ENCODE measurements around the gene YAF2. TPM values are rescaled to one million over a fixed set of nuclear protein-coding genes. Genes with fewer than 3 reads are reported as not detected.
"Not testable (repeated sequence)": the region's sequence is repeated elsewhere in the genome, so short reads cannot be mapped to it uniquely, and the experiment has no call there.

Gene YAF2
- total RNA-seq, 2 donors from 2014 or later = 18.4 to 24.4 TPM

- intact Hi-C loops (cut with DNase I) = no loop called here
- no peak overlapping the region for H3K4me3 ChIP-seq
- DNase-seq = no peak
- no peak overlapping the region for H3K27ac ChIP-seq
- no peaks in the 10 kb centered on the region for H3K9me3 ChIP-seq
- no peak overlapping the region for H3K9ac ChIP-seq (ENCODE audit: low read depth in 2 of 2, low read length in 2 of 2)
- no peaks in the 10 kb centered on the region for H3K27me3 ChIP-seq
- no peaks in the 10 kb centered on the region for H3K4me1 ChIP-seq
- no peaks in the 10 kb centered on the region for H3K36me3 ChIP-seq
- TF ChIP-seq, protein P1, sequence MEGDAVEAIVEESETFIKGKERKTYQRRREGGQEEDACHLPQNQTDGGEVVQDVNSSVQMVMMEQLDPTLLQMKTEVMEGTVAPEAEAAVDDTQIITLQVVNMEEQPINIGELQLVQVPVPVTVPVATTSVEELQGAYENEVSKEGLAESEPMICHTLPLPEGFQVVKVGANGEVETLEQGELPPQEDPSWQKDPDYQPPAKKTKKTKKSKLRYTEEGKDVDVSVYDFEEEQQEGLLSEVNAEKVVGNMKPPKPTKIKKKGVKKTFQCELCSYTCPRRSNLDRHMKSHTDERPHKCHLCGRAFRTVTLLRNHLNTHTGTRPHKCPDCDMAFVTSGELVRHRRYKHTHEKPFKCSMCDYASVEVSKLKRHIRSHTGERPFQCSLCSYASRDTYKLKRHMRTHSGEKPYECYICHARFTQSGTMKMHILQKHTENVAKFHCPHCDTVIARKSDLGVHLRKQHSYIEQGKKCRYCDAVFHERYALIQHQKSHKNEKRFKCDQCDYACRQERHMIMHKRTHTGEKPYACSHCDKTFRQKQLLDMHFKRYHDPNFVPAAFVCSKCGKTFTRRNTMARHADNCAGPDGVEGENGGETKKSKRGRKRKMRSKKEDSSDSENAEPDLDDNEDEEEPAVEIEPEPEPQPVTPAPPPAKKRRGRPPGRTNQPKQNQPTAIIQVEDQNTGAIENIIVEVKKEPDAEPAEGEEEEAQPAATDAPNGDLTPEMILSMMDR (IDR thresholded peaks at IDR 0.05) = no peak
These were observed 15.3 kb downstream of the YAF2 start for GRCh38 chr12:42222724-42223123.

- Histone ChIP-seq H3K27ac (no peak overlapping the region), H3K9me3 (no peaks in the 10 kb centered on the region), H3K36me3 (no peaks in the 10 kb centered on the region), H3K4me1 (no peaks in the 10 kb centered on the region), H3K27me3 (no peaks in the 10 kb centered on the region), H3K9ac (ENCODE audit: low read depth in 2 of 2, low read length in 2 of 2) (no peak overlapping the region), H3K4me3 (no peak overlapping the region)
- intact Hi-C loops (cut with DNase I) = no loop called here
- no peak for DNase-seq
- TF ChIP-seq, protein P1 (IDR thresholded peaks at IDR 0.05) = no peak
These were observed 16.3 kb downstream of the YAF2 start for GRCh38 chr12:42221726-42222125.

DNA sequence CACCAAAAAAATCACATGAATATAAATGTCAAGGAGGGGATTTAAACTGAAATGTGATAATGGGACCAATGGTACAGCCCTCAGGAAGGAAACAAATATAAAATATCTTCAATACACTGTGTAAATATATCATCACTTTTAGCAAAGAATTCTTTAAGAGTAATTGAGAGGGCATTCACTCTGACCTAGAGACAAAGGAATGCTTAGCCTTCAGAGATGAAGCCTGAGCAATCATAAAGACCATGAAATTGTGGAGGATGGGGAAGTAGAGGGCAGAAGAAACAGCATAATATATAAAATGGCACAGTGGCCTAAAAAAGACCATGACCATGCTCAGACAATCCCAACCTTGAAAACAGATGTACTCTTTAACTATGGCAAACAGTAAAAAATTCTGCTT is 20.4 kb downstream of the YAF2 start:
- no peaks in the 10 kb centered on the region for H3K9me3 ChIP-seq
- no peak overlapping the region for H3K9ac ChIP-seq (ENCODE audit: low read depth in 2 of 2, low read length in 2 of 2)
- no peak overlapping the region for H3K27ac ChIP-seq
- intact Hi-C loops (cut with DNase I) = no loop called here
- no peaks in the 10 kb centered on the region for H3K4me1 ChIP-seq
- no peaks in the 10 kb centered on the region for H3K27me3 ChIP-seq
- no peaks in the 10 kb centered on the region for H3K36me3 ChIP-seq
- TF ChIP-seq, protein P1 (IDR thresholded peaks at IDR 0.05) = no peak
- H3K4me3 ChIP-seq = no peak overlapping the region
- no peak for DNase-seq

DNA sequence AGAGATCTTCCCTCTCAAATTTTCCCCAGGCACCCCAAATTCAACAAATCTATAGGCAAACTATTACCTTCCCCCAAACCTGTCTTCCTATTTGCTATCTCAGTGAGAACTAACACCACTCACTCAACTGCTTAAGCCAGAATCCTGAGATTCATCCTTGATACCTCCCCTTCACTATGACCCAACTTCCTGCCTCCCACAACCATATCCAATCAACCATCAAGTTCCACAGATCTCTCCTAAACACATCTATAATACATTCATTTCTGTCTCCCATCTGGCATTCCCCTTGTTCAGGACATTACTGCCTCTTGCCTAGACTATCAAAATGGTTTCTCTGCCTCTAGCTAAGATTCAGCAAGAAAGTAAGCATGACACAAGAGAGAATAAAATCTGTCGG is 21.3 kb downstream of the YAF2 start:
- no peaks in the 10 kb centered on the region for H3K36me3 ChIP-seq
- H3K4me1 ChIP-seq = no peaks in the 10 kb centered on the region
- H3K27me3 ChIP-seq = no peaks in the 10 kb centered on the region
- H3K27ac ChIP-seq = no peak overlapping the region
- TF ChIP-seq, protein P1 (IDR thresholded peaks at IDR 0.05) = no peak
- no peak overlapping the region for H3K9ac ChIP-seq (ENCODE audit: low read depth in 2 of 2, low read length in 2 of 2)
- no peak for DNase-seq
- H3K4me3 ChIP-seq = no peak overlapping the region
- intact Hi-C loops (cut with DNase I) = no loop called here
- H3K9me3 ChIP-seq = no peaks in the 10 kb centered on the region

DNA sequence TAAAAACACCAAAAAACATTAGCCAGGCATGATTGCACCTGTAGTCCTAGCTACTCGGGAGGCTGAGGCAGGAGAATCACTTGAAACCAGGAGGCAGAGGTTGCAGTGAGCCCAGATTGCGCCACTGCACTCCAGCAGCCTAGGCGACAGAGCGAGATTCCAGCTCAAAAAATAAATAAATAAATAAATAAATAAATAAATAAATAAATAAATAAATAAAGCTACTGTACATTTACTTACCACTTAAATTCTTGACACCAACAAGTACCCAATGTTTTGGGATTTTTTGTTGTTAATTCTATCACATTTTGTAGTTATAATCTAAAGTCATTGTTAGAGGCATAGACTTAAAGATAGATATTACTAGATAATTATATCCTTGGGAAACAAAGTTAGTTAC is 22.3 kb downstream of the YAF2 start:
- H3K4me3 ChIP-seq; DNase-seq; H3K9ac ChIP-seq (ENCODE audit: low read depth in 2 of 2, low read length in 2 of 2); H3K9me3 ChIP-seq; intact Hi-C loops (cut with DNase I); H3K27ac ChIP-seq; H3K27me3 ChIP-seq; H3K4me1 ChIP-seq; H3K36me3 ChIP-seq: not testable (repeated sequence)

GRCh38 chr12:42213954-42214426 is 24.1 kb downstream of the YAF2 start:
- Histone ChIP-seq H3K9ac (ENCODE audit: low read depth in 2 of 2, low read length in 2 of 2) (no peak overlapping the region), H3K27me3 (no peaks in the 10 kb centered on the region), H3K9me3 (no peaks in the 10 kb centered on the region), H3K36me3 (no peaks in the 10 kb centered on the region), H3K4me1 (no peaks in the 10 kb centered on the region), H3K4me3 (no peak overlapping the region), H3K27ac (no peak overlapping the region)
- DNase-seq = no peak
- TF ChIP-seq, protein P1 (IDR thresholded peaks at IDR 0.05) = no peak
- intact Hi-C loops (cut with DNase I) = no loop called here
